Esophagus squamous epithelium (tissue), 5 donors: ENCODE data around the gene IFNGR2. TPM values are rescaled to one million over a fixed set of nuclear protein-coding genes. Genes with fewer than 3 reads are reported as not detected.

Source experiments
- DNase-seq: peaks from one replicate; lab custom pipeline; 2025; lab: John Stamatoyannopoulos, UW
- H3K27ac ChIP-seq, 4 donors: fragments of 200-600 bp; sonication (generic); one replicate each; pipeline ENCODE4 v1.5.1; 2016 to 2019; ENCODE audit warnings: mild to moderate bottlenecking in 1 of 4
- H3K27me3 ChIP-seq, 4 donors: fragments of 200-600 bp; sonication (generic); 1 replicate in 3 of 4; 2 replicates in 1 of 4; pipeline versions ENCODE4 v1.5.1 to v1.6.0; 2017 to 2021; ENCODE audit warnings: antibody characterized with exemption in 1 of 4
- H3K36me3 ChIP-seq, 3 donors: fragments of 200-600 bp; sonication (generic); one replicate each; pipeline ENCODE4 v1.5.1; 2016 to 2019
- H3K4me1 ChIP-seq, 3 donors: fragments of 200-600 bp; sonication (generic); one replicate each; pipeline ENCODE4 v1.5.1; 2017 to 2019
- H3K4me3 ChIP-seq, 4 donors: fragments of 200-600 bp; sonication (generic); 1 replicate in 3 of 4; 2 replicates in 1 of 4; pipeline ENCODE4 v1.5.1; 2016 to 2019; ENCODE audit warnings: mild to moderate bottlenecking in 2 of 4, moderate library complexity in 1 of 4
- H3K9me3 ChIP-seq, 3 donors: fragments of 200-600 bp; sonication (generic); one replicate each; pipeline ENCODE4 v1.5.1; 2016 to 2019
- POLR2A ChIP-seq, 4 donors: fragments of 450-650 bp; IDR thresholded peaks; one replicate each; pipeline ENCODE4 v1.6.1; 2017; ENCODE audit warnings: antibody characterized with exemption in 4 of 4, mild to moderate bottlenecking in 4 of 4, moderate library complexity in 3 of 4
- WGBS, 2 donors: methylation state at CpG; one replicate each; pipeline ENCODE4 v1.1.5; 2018; 5-methylcytosine and 5-hydroxymethylcytosine counted together
- intact Hi-C: fragments of 100-400 bp; cut with DNase I; formaldehyde crosslinking; loops from one replicate; pipeline ENCODE4 v1.15.0; 2022
- total RNA-seq, 4 donors: library from RNA; depleted of rRNA; stranded (reverse); fragments of >200 nt; gene quantifications; one replicate each; pipeline ENCODE4 v1.1.0, GENCODE V29; 2016
- TF ChIP-seq, protein P1 (sequence below), 6 experiments: fragments of 450-650 bp in 4 of 6; fragments of 200-600 bp in 2 of 6; sonication (generic) in 2 of 6; IDR thresholded peaks; one replicate each; pipeline ENCODE4 v1.5.1; 2016 to 2019; ENCODE audit warnings: antibody characterized with exemption in 6 of 6, mild to moderate bottlenecking in 4 of 6, moderate library complexity in 4 of 6
- donor health status: DM: yes; HTN: yes; CAD: no.

Gene IFNGR2
- total RNA-seq, 4 donors from 2014 or later = 43.0 to 65.6 (median 61.1) TPM

- Histone ChIP-seq H3K27ac (no peak overlapping the region), H3K4me1 (peaks cover 0 to 6% (median under 1%) of the 10 kb centered on the region in 3 donors), H3K36me3 (no peaks in the 10 kb centered on the region), H3K27me3 (no peaks in the 10 kb centered on the region), H3K9me3 (peaks cover 0 to 40% (median 26%) of the 10 kb centered on the region in 3 donors), H3K4me3 (no peak overlapping the region)
- WGBS, 2 donors = 70 to 73% methylated on average over 7 of the region's 7 CpGs
- TF ChIP-seq POLR2A (IDR thresholded peaks at IDR 0.05) = no peak
- TF ChIP-seq, protein P1, sequence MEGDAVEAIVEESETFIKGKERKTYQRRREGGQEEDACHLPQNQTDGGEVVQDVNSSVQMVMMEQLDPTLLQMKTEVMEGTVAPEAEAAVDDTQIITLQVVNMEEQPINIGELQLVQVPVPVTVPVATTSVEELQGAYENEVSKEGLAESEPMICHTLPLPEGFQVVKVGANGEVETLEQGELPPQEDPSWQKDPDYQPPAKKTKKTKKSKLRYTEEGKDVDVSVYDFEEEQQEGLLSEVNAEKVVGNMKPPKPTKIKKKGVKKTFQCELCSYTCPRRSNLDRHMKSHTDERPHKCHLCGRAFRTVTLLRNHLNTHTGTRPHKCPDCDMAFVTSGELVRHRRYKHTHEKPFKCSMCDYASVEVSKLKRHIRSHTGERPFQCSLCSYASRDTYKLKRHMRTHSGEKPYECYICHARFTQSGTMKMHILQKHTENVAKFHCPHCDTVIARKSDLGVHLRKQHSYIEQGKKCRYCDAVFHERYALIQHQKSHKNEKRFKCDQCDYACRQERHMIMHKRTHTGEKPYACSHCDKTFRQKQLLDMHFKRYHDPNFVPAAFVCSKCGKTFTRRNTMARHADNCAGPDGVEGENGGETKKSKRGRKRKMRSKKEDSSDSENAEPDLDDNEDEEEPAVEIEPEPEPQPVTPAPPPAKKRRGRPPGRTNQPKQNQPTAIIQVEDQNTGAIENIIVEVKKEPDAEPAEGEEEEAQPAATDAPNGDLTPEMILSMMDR (IDR thresholded peaks at IDR 0.05) = no peak
- no peak for DNase-seq
- intact Hi-C loops = loop anchor here (10.0 kb wide), 1 partner anchor 67 kb away; no protein-coding TSS in a partner anchor
These were observed 35.8 kb upstream of the IFNGR2 start for GRCh38 chr21:33367309-33367973.

- Histone ChIP-seq H3K27ac (no peak overlapping the region), H3K9me3 (peaks cover 0 to 40% (median 26%) of the 10 kb centered on the region in 3 donors), H3K36me3 (no peaks in the 10 kb centered on the region), H3K27me3 (no peaks in the 10 kb centered on the region), H3K4me1 (peaks cover 0 to 7% (median 0%) of the 10 kb centered on the region in 3 donors), H3K4me3 (no peak overlapping the region)
- TF ChIP-seq, protein P1 (IDR thresholded peaks at IDR 0.05) = no peak
- no peak for TF ChIP-seq POLR2A (IDR thresholded peaks at IDR 0.05)
- intact Hi-C loops = loop anchor here (10.0 kb wide), 1 partner anchor 67 kb away; no protein-coding TSS in a partner anchor
- DNase-seq = no peak
- 74 to 79% methylated on average over 3 to 4 of the region's 4 CpGs for WGBS, 2 donors
These were observed 35.1 kb upstream of the IFNGR2 start for GRCh38 chr21:33368124-33368523.

GRCh38 chr21:33368576-33368975 lies 34.6 kb upstream of the IFNGR2 start:
- WGBS, 2 donors = 91 to 96% methylated on average over 3 of the region's 3 CpGs
- intact Hi-C loops = loop anchor here (10.0 kb wide), 1 partner anchor 66 kb away; no protein-coding TSS in a partner anchor
- no peak for DNase-seq

GRCh38 chr21:33369586-33369985 lies 33.6 kb upstream of the IFNGR2 start:
- no peaks in the 10 kb centered on the region for H3K36me3 ChIP-seq
- no peaks in the 10 kb centered on the region for H3K27me3 ChIP-seq
- H3K4me3 ChIP-seq = no peak overlapping the region
- TF ChIP-seq, protein P1 (IDR thresholded peaks at IDR 0.05) = no peak
- TF ChIP-seq POLR2A (IDR thresholded peaks at IDR 0.05) = no peak
- intact Hi-C loops = loop anchor here (10.0 kb wide), 1 partner anchor 65 kb away; no protein-coding TSS in a partner anchor
- H3K27ac ChIP-seq = no peak overlapping the region
- peaks cover 0 to 16% (median 9%) of the 10 kb centered on the region in 3 donors for H3K4me1 ChIP-seq
- WGBS, 2 donors = 70% methylated on average over 1 of the region's 1 CpG; no CpG with 5 or more reads in 1 of the 2 donors
- H3K9me3 ChIP-seq = peaks cover 0 to 40% (median 26%) of the 10 kb centered on the region in 3 donors
- no peak for DNase-seq

More at GRCh38 chr21:33368576-33368975, 34.6 kb upstream of the IFNGR2 start:
- H3K27me3 ChIP-seq = no peaks in the 10 kb centered on the region
- no peaks in the 10 kb centered on the region for H3K36me3 ChIP-seq
- H3K4me3 ChIP-seq = no peak overlapping the region
- no peak overlapping the region for H3K27ac ChIP-seq
- peaks cover 0 to 40% (median 26%) of the 10 kb centered on the region in 3 donors for H3K9me3 ChIP-seq
- peaks cover 0 to 11% (median under 1%) of the 10 kb centered on the region in 3 donors for H3K4me1 ChIP-seq
- TF ChIP-seq, protein P1 (IDR thresholded peaks at IDR 0.05) = no peak
- no peak for TF ChIP-seq POLR2A (IDR thresholded peaks at IDR 0.05)

- Histone ChIP-seq H3K4me1 (peaks cover 0 to 23% (median 11%) of the 10 kb centered on the region in 3 donors), H3K4me3 (no peak overlapping the region), H3K27me3 (no peaks in the 10 kb centered on the region), H3K27ac (no peak overlapping the region), H3K36me3 (no peaks in the 10 kb centered on the region), H3K9me3 (peaks cover 0 to 40% (median 26%) of the 10 kb centered on the region in 3 donors)
- no peak for DNase-seq
- intact Hi-C loops = no loop called here
- WGBS, 2 donors = 86% methylated on average over 1 of the region's 2 CpGs; no CpG with 5 or more reads in 1 of the 2 donors
- TF ChIP-seq POLR2A (IDR thresholded peaks at IDR 0.05) = no peak
- TF ChIP-seq, protein P1 (IDR thresholded peaks at IDR 0.05) = no peak
These were observed 32.9 kb upstream of the IFNGR2 start for GRCh38 chr21:33370305-33370704.
